Suprapubic skin (tissue), 4 donors: ENCODE measurements around the gene RBM38. TPM values are rescaled to one million over a fixed set of nuclear protein-coding genes. Genes with fewer than 3 reads are reported as not detected.

Experiments
- DNase-seq, 2 donors: peaks; one replicate each; pipeline ENCODE4 v3.0.0-alpha.2; 2019; ENCODE audit warnings: low spot score in 2 of 2
- H3K27ac ChIP-seq: fragments of 200-600 bp; sonication (generic); one replicate; pipeline ENCODE4 v1.5.1; 2019
- H3K27me3 ChIP-seq: fragments of 200-600 bp; sonication (generic); one replicate; pipeline ENCODE4 v1.5.1; 2019
- H3K36me3 ChIP-seq: fragments of 200-600 bp; sonication (generic); one replicate; pipeline ENCODE4 v1.5.1; 2019
- H3K4me1 ChIP-seq: fragments of 200-600 bp; sonication (generic); one replicate; pipeline ENCODE4 v1.5.1; 2019
- H3K4me3 ChIP-seq: fragments of 200-600 bp; sonication (generic); one replicate; pipeline ENCODE4 v1.5.1; 2019; ENCODE audit warnings: mild to moderate bottlenecking
- H3K9me3 ChIP-seq: fragments of 200-600 bp; sonication (generic); one replicate; pipeline ENCODE4 v1.5.1; 2019
- CTCF ChIP-seq, 2 donors: fragments of 200-600 bp in 1 of 2; fragments of 450-650 bp in 1 of 2; sonication (generic) in 1 of 2; IDR thresholded peaks; one replicate each; pipeline ENCODE4 v1.5.1; 2016 to 2019; ENCODE audit warnings: antibody characterized with exemption in 2 of 2, mild to moderate bottlenecking in 1 of 2, moderate library complexity in 1 of 2
- EP300 ChIP-seq: sonication (generic); formaldehyde crosslinking; IDR thresholded peaks from one replicate; pipeline ENCODE4 v1.6.1; 2017; ENCODE audit warnings: antibody characterized with exemption
- POLR2A ChIP-seq, 2 donors: fragments of 450-650 bp; IDR thresholded peaks; one replicate each; pipeline ENCODE4 v1.6.1; 2017; ENCODE audit warnings: antibody characterized with exemption in 2 of 2, mild to moderate bottlenecking in 2 of 2, moderate library complexity in 2 of 2
- POLR2AphosphoS5 ChIP-seq, 3 donors: sonication (generic); formaldehyde crosslinking; IDR thresholded peaks; one replicate each; pipeline ENCODE4 v1.6.1; 2017; ENCODE audit warnings: antibody characterized with exemption in 3 of 3
- WGBS: methylation state at CpG from one replicate; pipeline ENCODE4 v1.1.5; 2018; 5-methylcytosine and 5-hydroxymethylcytosine counted together
- total RNA-seq, 4 donors: library from RNA; depleted of rRNA; stranded (reverse); fragments of >200 nt; gene quantifications; one replicate each; pipeline ENCODE4 v1.1.0, GENCODE V29; 2016

RBM38 gene
- total RNA-seq, 4 donors from 2014 or later: 8.7 to 16.7 (median 12.8) TPM

GRCh38 chr20:57443349-57444265 is 52.4 kb downstream of the RBM38 start:
- no peak for TF ChIP-seq POLR2A (IDR thresholded peaks at IDR 0.05)
- TF ChIP-seq POLR2AphosphoS5 (IDR thresholded peaks at IDR 0.05): no peak
- no peak for TF ChIP-seq EP300
- no peak for TF ChIP-seq CTCF (IDR thresholded peaks at IDR 0.05)
- H3K36me3 ChIP-seq: no peaks in the 10 kb centered on the region
- 84% methylated on average over 14 of the region's 18 CpGs for WGBS
- H3K4me3 ChIP-seq: no peak overlapping the region
- H3K27ac ChIP-seq: no peak overlapping the region
- no peaks in the 10 kb centered on the region for H3K27me3 ChIP-seq
- no peaks in the 10 kb centered on the region for H3K9me3 ChIP-seq
- peaks cover 30% of the 10 kb centered on the region for H3K4me1 ChIP-seq
- no peak for DNase-seq

GRCh38 chr20:57444394-57445048 is 53.3 kb downstream of the RBM38 start:
- H3K27ac ChIP-seq: no peak overlapping the region
- 68% methylated on average over 16 of the region's 16 CpGs for WGBS
- TF ChIP-seq CTCF (IDR thresholded peaks at IDR 0.05): no peak
- no peak for TF ChIP-seq POLR2AphosphoS5 (IDR thresholded peaks at IDR 0.05)
- no peak for TF ChIP-seq POLR2A (IDR thresholded peaks at IDR 0.05)

GRCh38 chr20:57445298-57445697 is 54.1 kb downstream of the RBM38 start:
- no peak for TF ChIP-seq EP300
- TF ChIP-seq POLR2A (IDR thresholded peaks at IDR 0.05): no peak
- no peak for TF ChIP-seq CTCF (IDR thresholded peaks at IDR 0.05)
- no peak for TF ChIP-seq POLR2AphosphoS5 (IDR thresholded peaks at IDR 0.05)
- H3K4me3 ChIP-seq: no peak overlapping the region
- H3K36me3 ChIP-seq: no peaks in the 10 kb centered on the region
- whole genome bisulfite sequencing: 57% methylated on average over 10 of the region's 10 CpGs
- no peak for DNase-seq
- H3K9me3 ChIP-seq: no peaks in the 10 kb centered on the region
- H3K27ac ChIP-seq: no peak overlapping the region
- H3K27me3 ChIP-seq: peaks cover 3% of the 10 kb centered on the region
- peaks cover 19% of the 10 kb centered on the region for H3K4me1 ChIP-seq

More at GRCh38 chr20:57444394-57445048, 53.3 kb downstream of the RBM38 start:
- Histone ChIP-seq H3K4me3 (no peak overlapping the region), H3K27me3 (peaks cover 3% of the 10 kb centered on the region), H3K36me3 (no peaks in the 10 kb centered on the region), H3K4me1 (peaks cover 27% of the 10 kb centered on the region), H3K9me3 (no peaks in the 10 kb centered on the region)
- DNase-seq: no peak

DNA sequence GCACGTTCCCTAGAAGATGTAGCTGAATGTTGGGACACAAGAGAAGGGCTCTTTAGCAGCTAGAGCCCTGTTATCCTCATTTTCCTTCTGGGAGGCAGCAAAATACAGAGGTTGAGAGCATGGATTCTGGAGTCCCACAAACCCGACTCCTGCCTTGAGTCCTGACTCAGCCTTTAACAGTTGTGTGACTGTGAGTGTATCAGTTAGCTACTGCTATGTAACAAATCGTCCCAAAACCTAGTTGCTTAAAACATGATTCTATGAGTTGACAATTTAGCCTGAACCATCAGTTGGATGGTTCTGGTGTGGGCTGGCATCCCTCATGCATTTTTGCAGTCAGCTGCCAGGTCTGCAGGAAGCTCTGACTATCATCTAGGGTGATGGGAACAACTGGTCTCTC is 54.6 kb downstream of the RBM38 start:
- no peaks in the 10 kb centered on the region for H3K9me3 ChIP-seq
- TF ChIP-seq POLR2AphosphoS5 (IDR thresholded peaks at IDR 0.05): no peak
- no peak for TF ChIP-seq POLR2A (IDR thresholded peaks at IDR 0.05)
- no peak for TF ChIP-seq CTCF (IDR thresholded peaks at IDR 0.05)
- H3K4me1 ChIP-seq: peaks cover 14% of the 10 kb centered on the region
- no peak for DNase-seq
- WGBS: 78% methylated on average over 3 of the region's 3 CpGs
- H3K4me3 ChIP-seq: no peak overlapping the region
- H3K36me3 ChIP-seq: no peaks in the 10 kb centered on the region
- H3K27ac ChIP-seq: no peak overlapping the region
- H3K27me3 ChIP-seq: peaks cover 3% of the 10 kb centered on the region

- Histone ChIP-seq H3K27me3 (peaks cover 3% of the 10 kb centered on the region), H3K4me3 (no peak overlapping the region), H3K9me3 (no peaks in the 10 kb centered on the region), H3K4me1 (no peaks in the 10 kb centered on the region), H3K27ac (no peak overlapping the region), H3K36me3 (no peaks in the 10 kb centered on the region)
- WGBS: 92% methylated on average over 9 of the region's 9 CpGs
- no peak for DNase-seq
- TF ChIP-seq POLR2AphosphoS5 (IDR thresholded peaks at IDR 0.05): no peak
- TF ChIP-seq EP300: no peak
- TF ChIP-seq POLR2A (IDR thresholded peaks at IDR 0.05): no peak
- no peak for TF ChIP-seq CTCF (IDR thresholded peaks at IDR 0.05)
Observed at GRCh38 chr20:57448764-57449354, 57.7 kb downstream of the RBM38 start.
